ENCODE data around the gene REXO4.
"Not testable (repeated sequence)": the region's sequence is repeated elsewhere in the genome, so short reads cannot be mapped to it uniquely, and the experiment has no call there.

The REXO4 gene, protein sequence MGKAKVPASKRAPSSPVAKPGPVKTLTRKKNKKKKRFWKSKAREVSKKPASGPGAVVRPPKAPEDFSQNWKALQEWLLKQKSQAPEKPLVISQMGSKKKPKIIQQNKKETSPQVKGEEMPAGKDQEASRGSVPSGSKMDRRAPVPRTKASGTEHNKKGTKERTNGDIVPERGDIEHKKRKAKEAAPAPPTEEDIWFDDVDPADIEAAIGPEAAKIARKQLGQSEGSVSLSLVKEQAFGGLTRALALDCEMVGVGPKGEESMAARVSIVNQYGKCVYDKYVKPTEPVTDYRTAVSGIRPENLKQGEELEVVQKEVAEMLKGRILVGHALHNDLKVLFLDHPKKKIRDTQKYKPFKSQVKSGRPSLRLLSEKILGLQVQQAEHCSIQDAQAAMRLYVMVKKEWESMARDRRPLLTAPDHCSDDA

DNA sequence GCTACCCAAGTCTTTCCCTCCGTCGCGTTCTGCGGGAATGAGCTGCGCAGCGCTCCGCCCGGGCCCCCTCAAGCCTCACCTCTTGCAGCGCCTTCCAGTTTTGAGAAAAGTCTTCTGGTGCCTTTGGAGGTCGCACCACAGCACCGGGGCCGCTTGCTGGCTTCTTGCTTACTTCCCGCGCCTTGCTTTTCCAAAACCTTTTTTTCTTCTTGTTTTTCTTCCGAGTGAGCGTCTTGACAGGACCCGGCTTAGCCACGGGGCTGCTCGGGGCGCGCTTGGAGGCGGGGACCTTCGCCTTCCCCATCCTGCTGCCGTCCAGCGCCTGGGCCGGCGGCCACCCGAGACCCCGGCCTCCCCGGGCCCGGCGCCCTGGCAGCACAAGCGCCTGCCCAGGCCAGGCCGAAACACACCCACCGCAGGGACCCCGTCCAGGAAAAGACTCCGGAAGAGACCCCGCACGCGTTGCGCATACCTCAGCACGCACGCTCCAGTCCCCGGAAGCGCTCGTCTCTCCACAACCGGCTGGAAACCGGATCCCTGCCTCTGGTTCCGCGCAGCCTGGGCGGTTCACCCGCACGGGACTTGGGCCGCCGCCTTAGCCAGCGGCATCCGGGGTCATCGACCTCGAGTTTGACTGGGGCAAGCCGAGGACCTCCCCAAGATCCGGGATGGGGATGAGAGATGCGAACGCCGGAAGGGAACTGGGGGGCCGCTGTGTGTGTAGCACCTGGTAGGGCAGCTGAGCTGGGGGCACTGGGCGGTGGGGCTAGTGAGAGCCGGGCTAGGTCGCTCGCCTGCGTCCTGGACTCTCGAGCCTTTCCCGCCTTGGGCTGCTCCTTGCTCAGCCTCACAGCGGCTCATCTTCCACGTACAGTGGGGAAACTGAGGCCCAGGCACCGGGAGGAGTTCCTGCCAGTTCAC, at the start of gene REXO4:
TSS of gene REXO4 (minus strand) at position 470 of the 921 bp plus-strand sequence. CDS start at position 304, 166 bp downstream.
- peak; percentile 8 to 33 for DNase-seq

DNA sequence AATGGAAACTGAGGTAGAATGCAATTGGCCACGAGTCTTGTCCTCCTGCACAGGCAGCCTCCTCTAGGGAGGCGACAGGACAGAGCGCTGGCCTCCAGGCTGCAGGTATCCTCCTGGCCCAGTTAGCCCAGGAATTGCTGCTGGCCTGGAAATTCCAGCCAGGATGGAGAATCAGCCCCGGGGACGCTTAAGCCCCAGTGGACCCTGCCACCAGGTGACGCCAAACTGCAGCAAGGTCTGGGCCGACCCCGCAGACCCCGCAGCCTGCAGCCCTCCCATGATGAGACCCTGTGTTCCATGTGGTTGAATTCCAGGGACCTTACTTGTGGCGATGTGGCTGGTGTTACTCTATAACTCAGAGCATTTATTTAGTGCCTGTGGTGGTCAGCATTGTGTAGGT, 49.3 kb upstream of the REXO4 start:
- DNase-seq, result no peak

DNA sequence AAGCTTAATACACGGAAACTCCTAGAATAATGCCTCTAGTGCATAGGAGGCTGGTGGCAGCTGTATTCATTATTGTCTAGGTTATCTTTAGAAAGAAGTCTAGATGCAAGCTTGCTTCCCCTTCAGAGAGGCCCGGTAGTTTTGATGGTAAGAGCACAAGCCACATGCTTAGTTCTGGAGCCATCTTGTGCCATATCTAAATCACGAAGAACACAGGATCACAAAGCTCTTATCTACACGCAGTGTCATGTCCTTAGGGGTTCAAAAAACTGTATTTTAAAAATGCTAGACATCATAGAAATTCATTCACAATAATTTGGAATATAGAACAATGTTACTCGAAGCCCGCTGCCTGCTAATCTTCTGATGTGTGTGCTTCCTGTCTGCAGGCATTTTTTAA, 48.2 kb upstream of the REXO4 start:
- no peak for DNase-seq

DNA sequence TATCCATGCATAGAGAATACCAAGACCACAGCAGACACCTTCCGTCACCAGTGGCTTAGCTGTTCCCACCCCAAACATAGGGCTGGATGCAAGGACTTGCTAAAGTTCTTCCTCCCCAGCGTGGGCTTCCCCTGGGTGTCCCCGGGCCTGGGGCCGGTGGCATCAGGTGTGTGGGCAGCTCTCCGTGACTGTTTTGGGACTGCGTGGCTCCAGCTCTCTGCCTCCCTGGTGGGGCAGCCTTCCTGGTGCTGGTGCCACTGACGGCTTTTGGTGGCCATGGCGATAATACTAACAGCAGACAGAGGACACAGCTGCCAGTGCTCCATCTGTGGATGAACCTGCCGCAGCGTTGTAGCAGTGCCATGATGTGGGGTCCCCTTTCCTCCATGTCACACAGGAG, 46.8 kb upstream of the REXO4 start:
- no peak for DNase-seq

DNA sequence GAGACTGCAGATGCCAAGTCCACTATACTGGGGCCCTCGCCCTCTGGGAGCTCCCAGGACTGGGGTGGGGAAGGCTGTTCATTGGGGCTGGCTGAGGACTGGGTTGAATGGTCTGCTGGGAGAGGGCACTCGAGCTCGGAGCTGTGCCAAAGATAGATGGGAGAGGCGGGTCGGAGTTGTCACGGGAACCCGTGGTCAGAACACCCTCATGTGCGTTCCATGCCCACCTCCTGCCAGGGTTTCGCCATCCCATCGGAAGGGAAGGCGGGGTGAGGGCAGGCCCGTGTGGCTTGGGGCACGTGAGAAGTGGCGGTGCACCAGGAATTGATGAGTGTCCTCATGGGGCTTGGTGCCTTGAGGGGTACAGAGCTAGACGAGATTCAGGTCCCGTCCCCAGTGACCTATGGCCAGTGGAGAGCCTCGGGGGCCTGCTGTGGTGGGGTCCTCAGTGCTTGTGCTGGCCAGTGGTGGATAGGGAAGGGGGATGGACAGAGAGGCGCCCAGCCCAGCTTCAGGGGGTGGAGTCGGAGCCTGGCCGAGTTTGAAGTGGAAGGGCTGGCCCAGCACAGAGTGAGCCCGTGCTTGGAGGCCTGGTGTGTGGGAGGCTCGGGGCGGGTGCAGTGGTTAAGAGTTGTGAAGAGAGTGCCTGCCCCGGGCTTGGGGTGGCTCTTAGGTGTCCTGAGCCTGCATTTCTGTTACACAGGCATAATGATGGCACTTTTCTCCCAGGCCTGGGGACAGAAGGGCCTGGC, 46.2 kb upstream of the REXO4 start:
- no peak for DNase-seq

DNA sequence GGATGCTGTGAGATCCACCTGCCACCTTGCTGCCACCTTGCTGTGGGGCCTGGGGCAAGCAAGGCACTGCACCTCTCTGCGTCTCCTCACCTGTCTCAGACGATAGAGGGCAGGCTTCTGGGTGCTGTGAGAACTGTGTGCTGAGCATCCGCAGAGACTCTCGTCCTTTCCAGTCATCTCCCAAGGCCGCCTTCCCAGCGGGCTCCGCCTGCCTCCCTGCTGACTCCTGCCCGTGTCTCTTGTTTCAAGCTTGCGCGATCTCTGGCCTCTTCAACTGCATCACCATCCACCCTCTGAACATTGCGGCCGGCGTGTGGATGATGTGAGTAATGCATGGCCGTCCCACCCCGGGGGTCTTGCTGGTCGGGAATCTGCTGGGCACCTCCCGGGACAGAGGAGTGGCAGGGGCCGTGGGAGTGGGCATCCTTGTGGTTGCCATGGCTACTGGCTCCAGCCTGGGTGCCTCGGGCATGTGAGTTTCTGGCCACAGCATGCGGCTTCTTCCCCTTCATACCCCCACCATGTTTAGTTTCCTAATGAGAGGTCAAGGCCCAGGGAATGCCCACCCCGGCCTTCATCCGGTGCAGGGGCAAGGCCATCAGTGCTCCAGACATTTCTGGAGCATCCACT, 45.5 kb upstream of the REXO4 start:
- DNase-seq, result no peak

DNA sequence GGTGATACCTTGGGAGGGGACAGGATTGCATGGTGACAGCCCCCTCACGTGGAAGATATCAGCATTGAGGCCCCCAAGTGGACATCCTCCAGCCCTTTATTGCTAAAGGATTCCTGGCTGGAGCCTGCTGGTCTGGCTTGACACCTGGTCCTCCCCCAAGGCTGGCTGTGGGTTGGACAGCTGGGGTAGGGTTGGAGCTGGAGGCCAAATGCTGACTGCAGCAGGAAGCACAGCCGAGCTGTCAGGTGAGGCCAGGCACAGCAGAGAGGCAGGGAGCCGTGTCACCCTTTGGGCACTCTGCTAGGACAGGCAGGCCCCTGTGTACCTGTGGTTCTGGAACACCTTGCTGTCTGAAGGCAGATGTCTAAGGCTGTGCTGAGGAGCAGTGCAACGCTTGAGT, 44.2 kb upstream of the REXO4 start:
- DNase-seq, result no peak

DNA sequence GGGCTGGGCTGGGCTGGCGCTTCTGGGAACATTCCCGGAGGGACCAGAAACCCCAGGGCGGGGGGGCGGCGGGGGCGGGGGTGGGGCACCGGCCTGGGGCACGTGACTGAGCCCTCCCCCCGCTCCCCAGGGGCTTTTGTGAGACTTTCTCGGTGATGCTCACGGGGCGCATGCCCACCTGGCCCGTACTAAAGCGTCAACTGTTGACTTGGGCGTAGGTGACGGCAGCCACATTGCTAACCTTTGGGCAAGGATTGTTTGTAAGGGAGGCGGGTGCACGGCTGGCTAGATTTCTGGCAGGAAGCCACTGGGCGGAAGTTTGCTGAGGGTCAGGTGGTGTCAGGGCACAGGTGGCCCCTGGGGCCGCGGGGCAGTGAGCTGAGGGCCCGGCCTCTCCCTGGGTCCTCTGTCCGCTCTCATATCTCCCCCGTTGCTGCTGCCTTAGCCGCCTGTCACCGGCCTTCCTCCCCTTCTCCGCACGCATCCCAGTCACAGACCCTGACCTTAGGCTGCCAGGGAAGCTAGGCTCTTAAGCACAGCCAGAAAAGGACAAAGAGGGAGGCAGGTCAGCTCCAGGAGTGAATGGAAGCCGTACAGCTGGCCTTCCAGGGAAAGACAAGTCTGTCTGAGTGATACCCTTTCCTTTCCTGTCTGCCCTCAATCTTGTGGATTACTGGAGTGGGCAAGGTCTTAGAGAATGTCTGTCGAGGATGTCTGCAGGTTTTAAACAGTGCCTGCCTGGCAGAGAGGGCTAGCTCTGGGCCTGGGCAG, 42.8 kb upstream of the REXO4 start:
- peak; percentile 17 to 47 for DNase-seq

DNA sequence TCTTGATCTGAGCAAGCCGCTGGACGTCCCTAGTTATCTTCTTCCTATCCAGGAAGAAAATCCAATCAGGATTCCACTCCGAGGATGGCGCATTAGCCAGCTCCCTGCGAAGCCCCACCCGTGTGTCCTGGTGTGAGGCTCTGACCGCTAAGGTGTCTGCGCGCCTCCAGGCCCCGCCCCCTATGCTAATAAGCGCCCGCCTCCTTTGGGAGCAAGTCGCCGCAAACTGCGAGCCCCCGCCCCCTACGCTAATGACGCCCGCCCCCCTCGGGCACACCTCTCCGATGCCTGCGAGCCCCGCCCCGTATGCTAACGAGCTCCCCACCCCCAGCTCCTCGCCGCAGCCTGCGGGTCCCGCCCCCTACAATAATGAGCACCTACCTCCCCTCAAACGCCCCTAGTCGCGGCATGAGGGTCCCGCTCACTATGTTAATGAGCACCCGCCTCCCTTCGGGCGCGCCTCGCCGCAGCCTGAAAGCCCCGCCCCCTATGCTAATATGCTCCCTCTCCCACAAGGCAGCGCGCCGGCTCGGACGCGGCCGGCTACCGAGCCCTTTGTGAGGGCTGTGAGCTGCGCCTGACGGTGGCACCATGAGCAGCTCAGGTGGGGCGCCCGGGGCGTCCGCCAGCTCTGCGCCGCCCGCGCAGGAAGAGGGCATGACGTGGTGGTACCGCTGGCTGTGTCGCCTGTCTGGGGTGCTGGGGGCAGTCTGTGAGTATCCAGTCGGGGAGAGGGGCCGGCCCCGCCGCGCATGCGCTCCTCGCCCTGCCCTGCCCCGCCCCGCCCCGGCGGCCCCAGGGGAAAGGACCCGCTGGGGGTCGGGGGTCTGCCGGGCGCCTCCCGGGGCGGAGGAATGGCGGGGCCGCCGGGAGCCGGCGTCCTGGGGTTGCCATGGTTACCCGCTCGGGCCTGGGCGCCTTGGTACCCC, 41.9 kb upstream of the REXO4 start, which contains the start of gene CACFD1:
TSS of gene CACFD1 (plus strand) at position 503 of the 929 bp plus-strand sequence. CDS start at position 592, 89 bp downstream.
- peak; percentile 77 to 94 for DNase-seq

DNA sequence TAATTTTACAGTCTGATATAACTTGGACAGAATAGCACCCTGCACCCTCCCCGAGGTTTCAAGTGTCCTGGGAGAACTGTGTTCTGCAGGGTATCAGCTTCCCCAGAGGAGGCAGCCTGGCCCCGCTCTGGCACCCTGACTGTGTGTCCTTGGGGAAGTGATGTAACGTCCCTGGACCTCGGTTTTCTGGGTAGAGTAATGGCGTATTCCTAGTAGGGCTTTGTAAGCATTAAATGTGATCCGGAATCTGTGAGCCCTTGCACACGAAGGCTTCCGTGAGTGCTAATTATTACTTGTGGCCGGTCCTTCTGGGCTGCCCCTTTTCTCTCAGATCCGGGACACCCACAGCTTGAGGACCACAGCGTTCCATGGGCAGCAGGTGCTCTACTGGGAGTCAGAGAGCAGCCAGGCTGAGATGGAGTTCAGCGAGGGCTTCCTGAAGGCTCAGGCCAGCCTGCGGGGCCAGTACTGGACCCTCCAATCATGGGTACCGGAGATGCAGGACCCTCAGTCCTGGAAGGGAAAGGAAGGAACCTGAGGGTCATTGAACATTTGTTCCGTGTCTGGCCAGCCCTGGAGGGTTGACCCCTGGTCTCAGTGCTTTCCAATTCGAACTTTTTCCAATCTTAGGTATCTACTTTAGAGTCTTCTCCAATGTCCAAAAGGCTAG, 41.0 kb upstream of the REXO4 start:
- no peak for DNase-seq

DNA sequence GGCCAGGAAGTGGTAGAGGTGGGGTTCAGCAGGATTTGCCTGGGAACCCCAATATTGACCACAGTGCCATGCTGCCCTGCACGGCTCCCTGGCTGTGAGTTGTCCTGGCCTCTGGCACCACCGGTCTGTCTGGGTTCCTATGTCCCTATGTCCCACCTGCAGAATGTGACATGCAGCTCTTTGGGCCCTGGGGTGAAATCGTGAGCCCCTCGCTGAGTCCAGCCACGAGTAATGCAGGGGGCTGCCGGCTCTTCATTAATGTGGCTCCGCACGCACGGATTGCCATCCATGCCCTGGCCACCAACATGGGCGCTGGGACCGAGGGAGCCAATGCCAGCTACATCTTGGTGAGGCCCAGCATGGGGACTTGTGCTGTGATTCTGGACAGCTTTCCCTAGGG, 39.9 kb upstream of the REXO4 start:
- no peak for DNase-seq

DNA sequence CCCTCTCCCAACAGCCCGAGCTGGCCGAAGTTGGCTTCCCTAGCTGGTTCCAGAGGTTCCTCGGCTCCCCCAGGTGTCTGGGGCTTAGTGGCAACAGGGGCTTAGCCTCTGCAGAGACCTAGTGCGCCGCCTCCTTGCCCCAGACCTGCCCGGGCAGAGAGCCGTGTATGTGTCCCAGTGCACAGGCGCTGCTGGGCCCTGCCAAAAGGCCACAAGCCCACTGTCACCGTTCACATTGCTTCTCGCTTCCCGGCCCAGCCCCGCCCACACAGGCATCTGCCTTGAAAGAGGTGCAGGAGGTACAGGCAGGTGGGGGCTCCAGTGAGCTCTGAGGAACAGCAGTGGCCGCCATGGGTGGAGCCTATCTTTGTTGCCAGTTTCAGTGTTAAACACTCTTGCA, 39.4 kb upstream of the REXO4 start:
- no peak for DNase-seq

DNA sequence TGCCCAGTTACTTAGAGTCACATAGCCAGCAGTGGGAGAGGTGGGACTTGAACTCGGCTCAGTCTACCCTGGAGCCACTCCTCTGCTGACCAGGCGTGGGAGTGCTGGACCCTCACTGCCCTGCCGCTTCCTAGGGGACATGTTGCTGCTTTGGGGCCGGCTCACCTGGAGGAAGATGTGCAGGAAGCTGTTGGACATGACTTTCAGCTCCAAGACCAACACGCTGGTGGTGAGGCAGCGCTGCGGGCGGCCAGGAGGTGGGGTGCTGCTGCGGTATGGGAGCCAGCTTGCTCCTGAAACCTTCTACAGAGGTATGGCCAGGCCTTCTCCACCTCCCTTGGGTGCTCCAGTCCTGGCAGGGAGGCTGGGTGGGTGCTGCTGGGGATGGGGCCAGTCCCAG, 38.6 kb upstream of the REXO4 start:
- DNase-seq, result no peak

DNA sequence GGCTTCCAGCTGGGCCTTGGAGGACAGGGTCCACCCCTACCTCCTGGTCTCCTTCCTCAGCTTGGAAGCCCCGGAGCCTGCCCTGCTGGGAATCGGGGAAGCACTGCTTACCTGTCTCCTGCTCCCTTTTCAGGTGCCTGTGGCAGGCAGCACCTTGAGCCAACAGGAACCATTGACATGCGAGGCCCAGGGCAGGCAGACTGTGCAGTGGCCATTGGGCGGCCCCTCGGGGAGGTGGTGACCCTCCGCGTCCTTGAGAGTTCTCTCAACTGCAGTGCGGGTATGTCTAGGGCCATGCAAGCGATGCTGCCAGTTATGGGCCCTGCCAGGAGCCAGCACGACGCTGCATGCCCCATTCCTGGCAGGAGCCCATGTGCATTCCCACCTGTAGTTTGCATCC, 38.1 kb upstream of the REXO4 start:
- no peak for DNase-seq

DNA sequence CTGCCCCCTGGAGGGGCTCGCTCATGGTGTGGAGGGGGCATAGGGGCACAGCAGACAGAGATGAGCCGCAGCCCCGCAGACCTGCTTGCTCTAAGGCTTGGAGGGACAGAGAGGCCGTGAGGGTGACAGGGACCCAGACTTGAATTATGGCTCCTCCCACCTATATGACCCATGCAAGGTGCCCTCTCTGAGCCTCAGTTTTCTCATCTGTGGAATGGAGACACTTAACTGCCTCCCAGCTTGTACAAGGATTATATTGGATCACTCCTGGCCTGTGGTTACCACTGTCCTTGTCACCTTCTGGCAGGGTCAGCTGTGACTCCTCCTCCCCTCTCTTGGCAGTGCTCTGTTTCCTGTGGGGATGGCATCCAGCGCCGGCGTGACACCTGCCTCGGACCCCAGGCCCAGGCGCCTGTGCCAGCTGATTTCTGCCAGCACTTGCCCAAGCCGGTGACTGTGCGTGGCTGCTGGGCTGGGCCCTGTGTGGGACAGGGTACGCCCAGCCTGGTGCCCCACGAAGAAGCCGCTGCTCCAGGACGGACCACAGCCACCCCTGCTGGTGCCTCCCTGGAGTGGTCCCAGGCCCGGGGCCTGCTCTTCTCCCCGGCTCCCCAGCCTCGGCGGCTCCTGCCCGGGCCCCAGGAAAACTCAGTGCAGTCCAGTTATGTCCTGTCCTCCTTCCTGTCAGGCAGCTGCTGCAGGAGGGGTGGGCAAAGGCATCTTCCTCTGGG, 37.3 kb upstream of the REXO4 start:
- DNase-seq, result no peak

DNA sequence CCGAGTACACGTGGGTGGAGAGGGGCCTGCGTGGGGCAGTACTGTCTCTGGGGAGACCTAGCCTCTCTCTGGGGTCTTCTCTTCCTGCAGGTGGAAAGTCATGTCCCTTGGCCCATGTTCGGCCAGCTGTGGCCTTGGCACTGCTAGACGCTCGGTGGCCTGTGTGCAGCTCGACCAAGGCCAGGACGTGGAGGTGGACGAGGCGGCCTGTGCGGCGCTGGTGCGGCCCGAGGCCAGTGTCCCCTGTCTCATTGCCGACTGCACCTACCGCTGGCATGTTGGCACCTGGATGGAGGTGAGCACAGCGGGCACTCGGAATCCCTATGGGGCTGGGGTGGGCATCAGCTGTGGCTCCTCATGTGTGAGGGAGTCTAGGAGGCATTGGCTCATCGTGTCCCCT, 36.5 kb upstream of the REXO4 start:
- DNase-seq, result no peak

DNA sequence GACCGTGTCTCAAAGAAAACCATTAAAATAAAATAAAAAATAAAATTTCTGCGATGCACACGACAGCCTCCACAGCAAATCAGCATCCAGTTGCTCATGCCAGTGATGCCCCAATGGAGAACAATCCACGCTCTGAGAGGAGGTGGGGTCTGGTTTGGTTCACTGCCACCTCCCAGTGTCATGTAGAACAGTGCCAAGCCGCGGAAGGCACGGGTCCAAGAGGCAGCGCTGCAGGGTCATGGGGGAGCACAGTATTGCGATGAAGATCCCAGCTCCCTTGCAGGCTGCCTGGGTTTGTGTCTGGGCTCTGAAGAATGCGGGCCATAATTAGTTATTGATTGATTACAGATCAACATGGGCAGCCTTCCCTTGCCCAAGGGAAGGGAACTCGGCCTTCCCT, 35.8 kb upstream of the REXO4 start:
- no peak for DNase-seq

DNA sequence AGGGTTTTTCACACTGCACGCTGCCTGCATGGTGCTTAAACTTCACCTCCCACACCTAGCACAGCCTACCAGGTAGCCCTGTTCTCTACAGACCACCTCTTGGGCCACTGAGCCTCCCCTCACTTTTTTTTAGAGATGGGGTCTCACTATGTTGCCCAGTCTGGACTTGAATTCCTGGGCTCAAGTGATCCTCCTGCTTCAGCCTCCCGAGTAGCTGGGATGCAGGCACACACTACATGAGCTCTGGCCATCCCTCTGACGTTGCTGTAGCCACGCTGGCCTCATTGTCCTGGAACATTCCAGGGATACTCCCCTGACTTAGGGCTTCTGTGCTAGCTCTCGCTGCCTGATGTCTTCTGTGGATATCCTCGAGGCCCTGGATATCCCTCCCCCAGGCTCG, 34.8 kb upstream of the REXO4 start:
- no peak for DNase-seq

DNA sequence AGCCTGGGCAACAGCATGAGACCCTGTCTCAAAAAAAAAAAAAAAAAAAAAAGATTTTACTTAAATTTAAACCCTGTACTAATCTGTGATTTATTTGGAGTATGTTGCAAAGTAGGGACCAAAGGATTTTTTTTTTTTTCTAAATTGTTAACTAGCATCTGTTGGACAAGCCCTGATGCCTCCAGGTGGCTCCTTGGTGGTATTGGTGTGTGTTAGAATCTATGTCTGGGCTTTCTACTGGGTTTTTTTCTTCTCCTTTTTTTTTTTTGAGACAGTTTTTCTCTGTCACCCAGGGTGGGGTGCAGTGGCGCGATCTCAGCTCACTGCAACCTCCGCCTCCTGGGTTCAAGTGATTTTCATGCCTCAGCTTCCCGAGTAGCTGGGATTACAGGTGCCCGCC, 34.1 kb upstream of the REXO4 start:
- not testable (repeated sequence) for DNase-seq

Measured in NCI-H187 (cell line).